Suprapubic skin (tissue), 3 donors: ENCODE results near the gene MIGA2.

Source experiments
- CTCF ChIP-seq, 2 donors: fragments of 200-600 bp in 1 of 2; fragments of 450-650 bp in 1 of 2; sonication (generic) in 1 of 2; IDR thresholded peaks; one replicate each; pipeline ENCODE4 v1.5.1; 2016 to 2019; ENCODE audit warnings: antibody characterized with exemption in 2 of 2, mild to moderate bottlenecking in 1 of 2, moderate library complexity in 1 of 2
- POLR2A ChIP-seq, 2 donors: fragments of 450-650 bp; IDR thresholded peaks; one replicate each; pipeline ENCODE4 v1.6.1; 2017; ENCODE audit warnings: antibody characterized with exemption in 2 of 2, mild to moderate bottlenecking in 2 of 2, moderate library complexity in 2 of 2

GRCh38 chr9:129074106-129074505, 37.7 kb downstream of the MIGA2 start:
- no peak for TF ChIP-seq POLR2A (IDR thresholded peaks at IDR 0.05)
- no peak for TF ChIP-seq CTCF (IDR thresholded peaks at IDR 0.05)
